Effector CD8-positive, alpha-beta T cell (primary cell): ENCODE results near the gene SLC9A3.

ENCODE experiments used
- DNase-seq: peaks from one replicate; lab custom pipeline; 2025; lab: John Stamatoyannopoulos, UW

Gene SLC9A3

DNA sequence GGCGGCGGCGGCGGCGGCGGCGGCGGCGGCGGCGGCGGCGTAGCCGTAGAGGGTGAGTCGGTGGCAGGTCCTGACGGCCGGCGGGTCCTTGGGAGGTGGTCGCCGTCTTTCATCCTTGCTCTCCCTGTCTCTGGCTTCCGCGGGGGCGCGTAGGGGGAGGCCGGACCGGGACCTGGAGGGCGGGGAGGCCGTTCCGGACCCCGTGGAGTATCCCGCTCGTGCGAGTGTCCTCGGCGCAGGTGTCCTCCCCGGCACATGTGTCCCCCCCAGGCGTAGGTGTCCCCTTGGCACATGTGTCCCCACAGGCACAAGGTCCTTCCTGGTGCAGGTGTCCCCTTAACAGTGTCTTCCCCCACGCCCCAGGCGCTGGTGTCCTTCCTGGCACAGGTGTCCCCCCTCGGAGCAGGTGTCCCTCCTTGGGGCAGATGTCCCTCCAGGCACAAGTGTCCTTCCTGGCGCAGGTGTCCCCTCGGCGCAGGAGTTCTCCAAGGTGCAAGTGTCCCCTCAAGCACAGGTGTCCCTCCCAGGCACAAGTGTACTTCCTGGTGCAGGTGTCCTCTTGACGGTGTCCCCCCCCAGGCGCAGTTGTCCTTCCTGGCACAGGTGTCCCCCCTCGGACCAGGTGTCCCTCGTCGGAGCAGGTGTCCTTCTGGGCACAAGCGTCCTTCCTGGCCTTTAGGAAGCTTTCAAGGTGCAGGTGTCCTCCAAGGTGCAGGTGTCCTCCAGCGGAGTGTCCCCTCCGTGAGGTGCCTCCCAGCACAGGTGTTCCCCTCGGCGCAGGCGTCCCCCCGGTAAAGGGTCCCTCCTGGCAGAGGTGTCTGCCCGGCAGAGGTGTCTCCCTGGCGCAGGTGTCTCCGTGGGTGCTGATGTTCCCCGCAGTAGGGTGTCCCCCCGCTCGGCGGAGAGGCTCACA, 80.8 kb downstream of the SLC9A3 start:
- DNase-seq: no peak

DNA sequence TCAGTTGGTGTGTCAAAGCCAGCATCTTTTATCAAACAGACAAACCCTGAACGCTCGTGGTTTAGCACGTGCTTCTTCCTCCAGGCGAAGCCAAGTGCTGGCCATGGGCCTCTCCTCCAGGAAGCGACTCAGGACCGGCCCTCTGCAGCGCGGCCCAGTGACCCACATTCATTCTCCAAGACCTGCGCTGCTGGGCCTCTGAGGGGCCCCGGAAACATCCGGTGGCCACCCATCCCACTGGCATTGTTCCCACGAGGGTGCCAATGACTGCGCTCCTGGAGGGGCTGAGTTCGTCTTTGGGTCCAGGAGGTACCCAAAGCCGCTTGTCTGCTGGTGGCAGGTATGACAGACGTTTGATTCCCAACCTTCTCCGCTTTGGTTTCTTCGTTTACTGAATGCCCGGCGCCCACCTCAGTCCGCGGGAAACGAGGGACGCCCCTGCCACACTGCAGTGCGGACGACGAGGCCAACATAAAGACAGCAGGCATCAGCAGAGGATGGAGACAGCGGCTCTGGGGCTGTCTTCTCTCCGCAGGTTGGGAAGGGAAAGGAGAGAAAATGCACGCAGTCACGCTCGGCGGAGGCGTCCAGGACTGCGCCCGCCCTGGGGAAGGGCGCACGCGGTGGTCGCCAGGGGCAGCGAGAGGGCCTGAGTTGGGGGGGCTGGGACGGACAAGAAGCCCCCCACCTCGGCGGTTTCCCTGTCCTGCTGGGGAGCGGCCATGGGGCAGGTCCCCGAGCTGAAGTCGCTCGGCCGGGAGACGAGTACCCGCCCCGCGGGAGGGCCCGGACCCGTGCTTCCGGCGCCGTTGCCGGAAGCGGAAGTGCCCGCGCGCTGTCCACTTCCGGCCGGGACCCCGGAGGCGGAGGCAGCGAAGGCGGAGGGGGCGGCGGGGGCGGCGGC, 81.7 kb downstream of the SLC9A3 start, which contains the start of gene EXOC3:
EXOC3 (plus strand) TSS at position 842 of the 904 bp plus-strand sequence. CDS start 3,030 bp downstream, outside the sequence.
- peak; percentile 60 for DNase-seq

DNA sequence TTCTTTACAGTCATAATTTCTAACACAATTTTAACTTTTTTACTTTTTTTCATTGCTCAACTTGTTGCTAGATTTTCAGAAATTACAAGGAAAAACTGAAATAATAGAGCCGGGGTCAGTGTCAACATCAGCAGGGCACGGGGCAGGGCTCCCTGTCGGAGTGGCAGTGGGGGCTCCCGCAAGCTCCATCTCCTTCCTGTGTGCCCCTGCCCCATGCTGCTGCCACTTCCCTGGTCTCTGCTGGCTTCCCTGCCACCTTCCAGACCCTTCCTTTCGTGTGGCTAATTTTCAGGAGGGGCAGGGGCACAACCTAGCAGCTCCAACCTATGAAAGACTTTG, 82.3 kb downstream of the SLC9A3 start:
- DNase-seq: no peak

DNA sequence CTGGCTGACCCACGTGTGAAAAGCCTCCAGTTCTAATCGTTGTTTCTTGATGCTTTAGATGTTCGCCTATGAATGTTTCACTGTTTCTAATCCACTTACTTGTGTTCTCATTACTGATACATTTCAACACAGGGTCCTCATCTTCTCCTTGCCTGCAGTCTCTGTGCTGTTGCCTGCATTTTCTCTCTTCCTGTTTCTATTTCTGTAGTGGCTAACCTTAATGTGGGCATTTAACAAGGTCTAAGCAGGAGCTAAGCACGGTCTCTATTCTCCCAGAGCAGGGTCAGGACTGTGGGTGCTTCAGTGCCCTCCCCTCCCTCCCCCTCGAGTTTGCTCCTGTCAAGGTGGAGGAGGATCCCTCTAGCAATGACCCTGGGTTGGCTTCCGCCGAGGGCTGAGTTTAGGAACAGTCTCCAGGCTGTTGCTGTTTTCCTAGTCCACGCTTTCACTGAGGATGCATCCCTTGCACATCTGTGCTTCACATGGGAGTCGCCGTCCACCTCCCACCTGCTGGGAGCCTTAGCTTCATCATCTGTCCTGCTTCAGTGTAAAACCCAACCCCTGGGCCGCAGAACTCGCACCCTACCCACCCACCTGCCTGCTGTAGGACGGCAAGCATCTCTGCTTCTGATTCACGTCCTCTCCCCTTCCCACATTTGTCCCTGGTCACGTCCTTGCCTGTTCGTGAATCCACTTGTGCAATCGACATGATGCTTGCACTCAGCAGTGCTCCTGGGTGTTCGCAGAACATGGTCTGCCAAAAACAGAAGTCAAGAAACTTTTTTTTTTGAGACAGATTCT, 83.6 kb downstream of the SLC9A3 start:
- DNase-seq: no peak

DNA sequence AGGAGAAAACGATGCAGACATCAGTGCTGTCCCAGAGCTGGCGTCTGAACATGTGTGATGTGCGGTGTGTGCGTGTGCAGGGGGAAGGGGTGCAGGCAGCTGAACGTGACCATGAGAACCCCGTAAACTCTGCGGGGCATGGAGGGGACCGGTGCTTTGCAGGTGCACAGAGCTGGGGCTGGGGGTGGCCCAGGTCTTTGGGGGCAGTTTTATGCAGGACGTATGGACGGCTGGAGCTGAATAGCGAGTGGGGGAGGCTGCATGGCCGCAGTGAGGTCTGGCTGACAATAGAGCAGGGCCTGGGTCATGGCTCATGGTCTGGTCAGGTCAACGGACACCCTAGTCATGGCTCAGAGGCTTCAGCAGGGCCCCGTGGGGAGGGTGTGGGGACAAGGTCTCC, 84.6 kb downstream of the SLC9A3 start:
- DNase-seq: no peak

DNA sequence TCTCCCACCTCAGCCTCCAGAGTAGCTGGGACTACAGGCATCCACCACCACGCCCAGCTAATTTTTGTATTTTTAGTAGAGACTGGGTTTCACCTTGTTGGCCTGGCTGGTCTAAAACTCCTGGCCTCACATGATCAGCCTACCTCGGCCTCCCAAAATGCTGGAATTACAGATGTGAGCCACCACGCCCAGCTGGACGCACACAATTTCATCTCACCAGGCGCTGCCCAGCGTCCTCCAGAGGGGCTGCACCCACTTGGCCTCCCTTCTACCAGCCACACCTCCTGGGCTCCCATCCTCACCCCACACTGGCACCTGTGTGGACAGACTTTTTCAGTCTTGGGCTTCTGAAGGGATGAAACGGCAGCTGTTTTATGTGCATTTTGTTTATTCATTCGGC, 85.1 kb downstream of the SLC9A3 start:
- no peak for DNase-seq

DNA sequence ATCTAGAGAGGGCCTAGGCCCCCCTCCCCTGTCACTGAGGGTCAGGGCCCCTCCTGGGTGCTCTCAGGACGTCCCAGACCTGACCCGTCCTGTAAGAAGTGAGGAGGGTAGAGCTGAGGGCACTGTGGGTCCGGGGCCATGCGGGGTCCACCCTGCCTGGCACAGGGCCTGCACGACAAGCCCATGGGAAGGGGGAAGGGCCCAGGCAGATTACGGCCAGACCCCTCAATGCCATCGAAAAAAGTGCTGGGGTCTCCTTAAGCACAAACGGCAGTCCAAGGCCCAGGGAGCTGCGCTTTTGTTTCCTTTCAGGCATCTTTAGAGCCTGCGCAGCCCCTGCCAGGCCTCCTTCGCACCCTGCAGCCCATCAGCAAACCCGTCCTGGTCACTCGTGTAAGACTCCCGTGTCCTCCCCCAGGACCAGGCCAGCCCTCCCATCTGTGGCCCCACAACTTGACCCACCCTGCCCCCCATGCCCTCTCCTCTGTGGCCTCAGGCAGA, 85.7 kb downstream of the SLC9A3 start:
- DNase-seq: no peak

DNA sequence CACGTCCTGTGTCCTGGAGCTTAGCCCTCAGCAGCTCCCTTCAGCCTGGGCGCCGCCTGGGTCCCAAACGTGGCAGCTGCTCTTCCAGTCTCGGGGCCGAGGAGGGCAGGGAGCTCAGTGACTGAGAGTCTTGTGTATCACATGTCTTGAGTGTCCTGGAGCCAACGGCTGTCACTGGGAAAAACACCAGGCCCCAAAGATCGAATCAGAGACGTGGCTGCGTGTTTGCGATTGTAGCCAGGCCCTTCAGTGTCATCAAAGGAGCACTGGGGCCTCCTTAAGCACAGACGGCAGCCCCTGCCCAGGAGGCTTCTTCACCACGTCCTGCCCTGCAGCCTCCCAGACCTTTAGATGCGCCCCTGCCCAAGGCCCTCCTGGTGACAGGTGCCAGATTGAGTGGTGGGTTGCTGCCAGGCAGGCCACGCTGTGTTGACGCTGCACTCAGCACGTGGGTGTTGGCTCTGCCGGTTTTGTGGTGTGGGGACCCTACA, 86.9 kb downstream of the SLC9A3 start:
- no peak for DNase-seq

DNA sequence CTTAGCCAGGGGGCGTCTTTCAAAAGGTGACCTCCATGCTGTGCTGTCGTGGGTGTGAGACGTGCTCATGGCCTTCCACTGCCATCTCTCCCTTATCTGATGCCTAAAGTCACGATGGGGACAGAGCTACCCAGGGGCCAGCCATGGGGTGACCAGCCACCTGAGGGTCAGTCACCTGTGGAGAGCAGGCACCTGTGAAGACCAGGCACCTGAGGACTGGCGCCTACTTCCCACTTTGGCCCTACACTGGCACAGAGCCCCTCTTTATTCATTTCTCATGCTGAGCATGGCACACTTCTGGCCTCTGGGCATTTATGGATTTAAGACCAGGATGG, 87.6 kb downstream of the SLC9A3 start:
- no peak for DNase-seq

DNA sequence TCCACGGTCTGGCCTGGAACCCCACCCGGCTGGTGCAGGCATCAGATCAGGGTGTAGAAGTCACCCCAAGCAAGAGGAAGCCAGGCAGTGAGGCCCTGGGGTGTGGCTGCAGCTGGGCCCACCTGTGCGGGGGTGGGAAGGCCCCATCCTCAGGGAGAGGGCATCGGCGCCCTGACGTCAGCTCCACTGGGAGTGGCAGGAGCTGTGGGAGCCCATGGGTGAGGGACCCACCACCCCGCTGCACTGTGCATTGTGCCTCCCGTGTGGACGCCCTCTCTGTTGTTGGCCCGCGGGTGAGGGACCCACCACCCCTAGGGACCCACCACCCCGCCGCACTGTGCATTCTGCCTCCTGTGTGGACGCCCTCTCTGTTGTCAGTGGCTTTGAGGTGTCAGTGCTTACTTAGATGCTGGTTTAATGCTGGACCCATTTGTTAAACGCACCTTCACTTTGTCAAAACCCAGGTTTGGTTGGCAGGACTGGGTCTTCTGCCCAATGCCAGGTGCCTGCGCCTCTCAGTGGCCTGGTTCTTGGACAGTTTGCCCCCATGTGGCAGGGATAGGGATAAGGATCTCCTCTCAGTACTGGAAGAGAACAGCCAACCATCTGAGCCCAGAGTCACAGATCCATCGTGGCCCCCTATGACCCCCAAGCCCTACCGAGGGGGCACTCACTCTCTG, 88.1 kb downstream of the SLC9A3 start:
- no peak for DNase-seq

DNA sequence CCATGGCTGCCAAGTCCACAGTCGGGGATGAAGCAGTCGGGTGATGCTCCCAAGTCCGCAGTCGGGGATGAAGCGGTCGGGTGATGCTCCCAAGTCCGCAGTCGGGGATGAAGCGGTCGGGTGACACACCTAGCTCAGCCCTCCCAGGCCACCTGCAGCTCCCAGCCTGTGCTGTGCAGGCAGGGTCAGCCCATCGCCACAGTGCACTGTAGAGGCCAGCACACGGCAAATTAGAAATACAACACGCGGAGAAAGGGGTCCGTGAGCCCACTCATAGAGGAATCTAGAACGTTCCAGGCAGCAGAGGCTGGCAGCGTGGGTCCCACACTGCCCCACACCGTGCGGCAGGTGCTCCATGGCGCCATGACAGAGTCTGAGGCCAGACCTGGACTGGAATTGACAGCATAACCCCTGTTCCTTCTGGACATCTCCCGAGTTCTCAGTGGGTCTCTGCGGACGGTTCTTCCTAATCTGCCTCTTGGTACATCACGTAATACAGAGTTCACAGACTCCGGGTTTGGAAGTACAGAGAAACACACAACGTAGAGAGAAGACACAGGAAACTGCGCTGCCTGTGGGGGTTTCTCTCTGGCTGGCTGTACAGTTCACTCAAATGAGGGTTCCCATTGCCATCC, 89.0 kb downstream of the SLC9A3 start:
- no peak for DNase-seq

DNA sequence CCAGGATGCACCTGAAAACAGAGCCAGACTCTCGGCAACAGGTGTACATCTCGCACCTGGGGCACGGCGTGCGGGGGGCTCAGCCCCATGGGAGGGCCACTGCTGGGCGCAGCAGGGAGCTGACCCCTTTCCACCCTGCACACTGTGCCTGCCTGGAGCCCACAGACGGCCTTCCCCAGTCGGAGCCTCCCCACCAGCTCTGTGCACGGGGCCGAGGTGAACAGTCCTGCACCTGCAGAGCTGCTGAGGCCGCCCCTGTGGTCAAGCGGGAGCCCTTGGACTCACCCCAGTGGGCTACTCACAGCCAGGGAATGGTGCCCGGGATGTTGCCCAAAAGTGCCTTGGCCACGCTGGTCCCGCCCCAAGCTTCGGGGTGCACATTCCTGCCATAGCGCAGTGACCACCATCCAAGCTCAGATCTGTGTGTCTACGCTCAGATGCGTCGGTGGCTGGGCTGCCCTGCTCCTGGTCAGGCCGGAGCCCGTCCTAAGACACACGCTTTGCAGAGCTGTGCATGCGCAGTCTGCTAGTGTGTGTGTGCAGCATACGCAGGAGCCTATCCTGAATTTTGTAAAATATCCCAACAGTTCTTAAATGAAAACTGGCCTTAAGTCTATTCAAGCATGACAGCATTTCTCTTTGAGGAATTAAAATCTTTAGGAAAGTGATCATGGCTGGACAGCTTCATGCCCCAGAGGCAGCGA, 89.7 kb downstream of the SLC9A3 start:
- DNase-seq: no peak

DNA sequence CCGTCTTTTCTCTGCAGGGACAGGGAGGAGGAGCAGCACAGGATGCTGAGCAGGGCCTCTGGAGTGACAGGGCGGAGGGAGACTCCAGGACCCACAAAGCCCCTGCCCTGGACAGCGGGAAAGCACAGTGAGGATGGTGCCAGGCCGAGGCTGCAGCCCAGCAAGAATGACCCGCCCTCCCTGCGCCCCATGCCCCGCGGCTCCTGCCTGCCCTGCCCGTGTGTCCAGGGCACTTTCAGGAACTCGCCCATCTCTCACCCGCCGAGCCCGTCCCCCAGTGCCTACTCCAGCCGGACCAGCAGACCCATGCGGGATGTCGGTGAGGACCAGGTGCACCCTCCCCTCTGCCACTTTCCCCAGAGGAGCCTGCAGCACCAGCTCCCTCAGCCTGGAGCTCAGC, 90.4 kb downstream of the SLC9A3 start:
- no peak for DNase-seq

DNA sequence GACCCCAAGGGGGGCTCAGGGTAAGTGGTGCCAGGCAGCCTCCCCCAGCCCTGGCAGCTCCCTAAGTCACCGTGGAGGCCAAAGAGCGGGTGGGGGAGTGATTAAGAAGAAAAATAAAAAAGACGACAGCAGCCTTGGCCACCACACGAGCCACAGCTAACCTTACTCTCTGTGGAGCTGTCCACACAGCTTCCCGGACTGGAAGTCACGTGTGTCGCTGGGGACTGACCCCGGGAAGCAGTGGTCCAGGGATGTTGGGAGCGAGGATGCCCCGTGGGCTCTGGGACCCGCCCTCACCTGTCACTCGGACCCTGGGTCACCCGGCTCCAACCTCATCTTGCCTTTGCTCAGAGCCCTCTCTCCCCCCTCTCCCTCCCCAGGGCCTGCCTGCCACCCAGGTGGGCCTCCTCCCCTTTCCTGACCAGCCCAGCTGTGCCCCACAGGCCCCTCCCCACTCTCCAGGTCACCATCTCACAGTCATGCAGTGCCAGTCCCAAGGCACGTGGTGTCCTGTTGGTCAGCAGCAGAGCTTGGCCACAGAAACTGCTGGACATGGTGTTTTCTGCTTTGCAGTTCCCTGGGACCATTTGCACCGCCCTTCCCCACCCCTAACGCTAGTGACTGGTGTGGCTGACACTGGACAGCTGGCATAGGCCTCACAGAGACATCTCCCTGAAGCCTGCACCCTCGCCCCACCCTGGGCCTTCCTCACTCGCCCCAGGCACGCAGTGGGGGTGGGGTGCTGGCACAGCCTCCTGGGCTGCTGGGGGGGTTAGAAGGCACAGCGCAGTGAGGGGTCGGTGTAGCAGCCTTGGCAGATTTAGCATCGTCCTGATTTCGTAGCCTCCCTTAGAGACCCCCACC, 91.1 kb downstream of the SLC9A3 start:
- no peak for DNase-seq

DNA sequence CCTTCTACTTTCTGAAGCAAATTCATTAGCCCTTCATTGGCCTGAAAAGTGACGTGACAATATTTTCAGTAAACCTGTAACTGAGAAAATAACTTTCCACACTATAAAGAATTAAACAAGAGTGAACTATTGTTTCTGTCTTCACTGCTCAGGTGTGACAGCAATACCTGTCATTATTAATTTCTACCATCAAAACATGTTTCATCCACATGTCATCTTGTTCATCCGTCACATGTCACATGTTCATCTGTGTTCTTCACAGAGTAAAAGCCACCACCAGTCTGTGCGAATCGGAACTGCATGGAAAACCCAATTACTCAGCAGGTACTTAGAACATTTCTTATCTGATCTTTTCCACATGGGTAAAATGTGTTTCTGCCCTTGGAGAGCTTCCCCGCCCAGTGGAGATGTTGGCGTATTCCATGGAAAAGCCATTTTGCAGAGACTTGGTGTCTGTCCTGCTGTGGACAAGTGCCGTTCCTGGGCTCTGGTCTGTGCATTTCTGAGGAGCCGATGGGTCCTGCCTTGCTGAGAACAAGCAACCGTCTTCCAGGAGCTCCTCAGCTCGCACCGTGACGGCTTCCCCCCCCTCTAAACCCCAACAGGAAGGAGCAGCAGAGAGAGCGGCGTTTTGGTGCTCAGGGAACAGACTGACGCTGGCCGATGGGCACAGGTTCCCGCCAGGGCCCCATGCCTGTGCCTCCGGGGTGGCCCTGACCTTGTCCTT, 91.9 kb downstream of the SLC9A3 start:
- DNase-seq: no peak

DNA sequence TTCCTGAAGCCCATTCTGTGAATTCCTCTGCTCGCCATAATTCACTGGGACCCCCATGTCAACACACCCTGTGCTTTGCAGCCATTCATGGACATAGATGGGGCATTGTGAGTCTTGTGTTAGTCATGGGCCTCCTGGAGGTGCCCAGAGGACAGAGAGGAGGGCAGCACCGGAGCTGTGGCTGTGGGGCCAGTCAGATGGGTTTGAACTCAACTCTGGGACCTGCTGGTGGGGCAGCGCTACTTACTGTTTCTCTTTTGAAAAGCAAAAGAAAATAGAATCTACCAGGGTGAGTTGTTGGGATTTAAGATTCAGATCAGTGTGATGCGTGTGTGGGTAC, 92.6 kb downstream of the SLC9A3 start:
- DNase-seq: no peak

DNA sequence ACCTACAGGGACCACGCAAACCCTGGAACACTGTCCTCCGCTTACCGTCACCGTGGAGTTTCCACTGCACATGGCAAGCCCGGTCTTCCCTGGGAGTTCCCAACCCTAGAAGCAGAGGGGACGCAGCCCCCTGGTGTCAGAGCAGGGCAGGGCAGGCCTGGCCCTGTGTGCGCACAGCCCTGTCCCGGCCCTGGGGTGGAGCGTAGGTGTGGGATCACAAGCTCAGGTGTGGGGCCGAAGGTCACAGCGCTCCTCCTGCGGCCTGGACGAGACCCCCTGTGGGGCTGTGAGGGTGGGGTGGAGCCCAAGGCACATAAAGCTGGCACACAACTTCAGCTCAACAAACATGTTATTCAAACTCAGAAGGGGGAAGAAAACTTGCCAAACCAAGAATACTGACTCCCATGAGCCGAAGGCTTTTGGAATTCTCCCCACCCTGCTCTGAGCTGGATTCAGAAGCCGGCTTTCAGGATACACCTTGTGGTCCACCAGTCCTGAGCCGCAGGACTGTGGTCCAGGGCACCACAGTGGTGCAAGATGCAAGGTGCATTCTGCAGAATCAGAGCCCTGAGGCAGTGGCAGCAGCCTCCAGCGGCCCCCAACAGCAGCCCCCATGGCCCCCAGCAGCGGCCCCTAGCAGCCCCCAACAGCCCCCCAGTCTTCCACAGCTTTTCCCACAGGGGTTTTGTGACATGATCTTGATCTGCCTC, 93.1 kb downstream of the SLC9A3 start:
- DNase-seq: peak; percentile 13
